NCI-H226 (cell line): ENCODE results near the gene TBCC.

ENCODE experiments used
- DNase-seq: peaks from one replicate; pipeline ENCODE4 v3.0.0-alpha.2; 2015

TBCC gene

GRCh38 chr6:42769836-42770235 is 23.9 kb upstream of the TBCC start:
- no peak for DNase-seq

GRCh38 chr6:42769051-42769450 is 23.1 kb upstream of the TBCC start:
- no peak for DNase-seq

GRCh38 chr6:42766163-42766670 is 20.3 kb upstream of the TBCC start:
- peak; percentile 73 for DNase-seq

GRCh38 chr6:42764911-42765648 is 19.2 kb upstream of the TBCC start:
- no peak for DNase-seq

- DNase-seq = no peak
These were observed 17.0 kb upstream of the TBCC start for GRCh38 chr6:42762950-42763349.

- no peak for DNase-seq
These were observed 16.5 kb upstream of the TBCC start for GRCh38 chr6:42762426-42762859.

- DNase-seq = no peak
These were observed 15.6 kb upstream of the TBCC start for GRCh38 chr6:42761287-42762067.

GRCh38 chr6:42758756-42759430 is 13.0 kb upstream of the TBCC start:
- DNase-seq = no peak

GRCh38 chr6:42756722-42757121 is 10.8 kb upstream of the TBCC start:
- no peak for DNase-seq

GRCh38 chr6:42754759-42755158 is 8.9 kb upstream of the TBCC start:
- DNase-seq = no peak

GRCh38 chr6:42751055-42751454 is 5.2 kb upstream of the TBCC start:
- no peak for DNase-seq

- no peak for DNase-seq
These were observed 2.4 kb upstream of the TBCC start for GRCh38 chr6:42748203-42748898.

- peak; percentile 93 for DNase-seq
These were observed 824 bp upstream of the TBCC start for GRCh38 chr6:42746463-42747391.

- no peak for DNase-seq
These were observed 742 bp downstream of the TBCC start for GRCh38 chr6:42745083-42745639.

GRCh38 chr6:42744351-42744893 is 1.5 kb downstream of the TBCC start:
- DNase-seq = no peak

GRCh38 chr6:42742116-42742894 is 3.6 kb downstream of the TBCC start:
- DNase-seq = peak; percentile 54

GRCh38 chr6:42740725-42741124 is 5.2 kb downstream of the TBCC start:
- DNase-seq = no peak

- DNase-seq = no peak
These were observed 9.9 kb downstream of the TBCC start for GRCh38 chr6:42735976-42736375.

GRCh38 chr6:42733867-42734481 is 11.9 kb downstream of the TBCC start:
- DNase-seq = peak; percentile 32

GRCh38 chr6:42729731-42730130 is 16.2 kb downstream of the TBCC start:
- no peak for DNase-seq
